GM12864 (cell line): ENCODE results near the gene TNKS1BP1.
"Not testable (repeated sequence)": the region's sequence is repeated elsewhere in the genome, so short reads cannot be mapped to it uniquely, and the experiment has no call there.

Source experiments
- DNase-seq: peaks from one replicate; pipeline ENCODE4 v3.0.0-alpha.2; 2011; ENCODE audit warnings: low read depth
- H3K4me3 ChIP-seq: 2 replicates; pipeline ENCODE4 v1.5.1; 2011; ENCODE audit warnings: mild to moderate bottlenecking, low read depth, low read length, control low read depth
- CTCF ChIP-seq: IDR thresholded peaks from 2 replicates; pipeline ENCODE4 v1.5.1; 2011; ENCODE audit warnings: low read depth, mild to moderate bottlenecking, moderate library complexity, low read length, control low read depth, inconsistent platforms; ENCODE audit errors: missing control alignments

TNKS1BP1 gene

GRCh38 chr11:57340039-57340615, 15.4 kb upstream of the TNKS1BP1 start:
- H3K4me3 ChIP-seq, result no peak overlapping the region
- DNase-seq, result no peak
- TF ChIP-seq CTCF, result no peak

GRCh38 chr11:57339328-57339727, 14.6 kb upstream of the TNKS1BP1 start:
- DNase-seq, result no peak
- TF ChIP-seq CTCF, result no peak
- H3K4me3 ChIP-seq, result no peak overlapping the region

GRCh38 chr11:57338142-57338541, 13.4 kb upstream of the TNKS1BP1 start, which contains the start of gene P2RX3:
P2RX3 (plus strand) TSS chr11:57338352; CDS start chr11:57338551, 199 bp downstream.
- TF ChIP-seq CTCF, result no peak
- DNase-seq, result no peak
- H3K4me3 ChIP-seq, result no peak within 1 kb of the TSS

- not testable (repeated sequence) for H3K4me3 ChIP-seq, DNase-seq
Observed at GRCh38 chr11:57336856-57337255, 12.1 kb upstream of the TNKS1BP1 start.

DNA sequence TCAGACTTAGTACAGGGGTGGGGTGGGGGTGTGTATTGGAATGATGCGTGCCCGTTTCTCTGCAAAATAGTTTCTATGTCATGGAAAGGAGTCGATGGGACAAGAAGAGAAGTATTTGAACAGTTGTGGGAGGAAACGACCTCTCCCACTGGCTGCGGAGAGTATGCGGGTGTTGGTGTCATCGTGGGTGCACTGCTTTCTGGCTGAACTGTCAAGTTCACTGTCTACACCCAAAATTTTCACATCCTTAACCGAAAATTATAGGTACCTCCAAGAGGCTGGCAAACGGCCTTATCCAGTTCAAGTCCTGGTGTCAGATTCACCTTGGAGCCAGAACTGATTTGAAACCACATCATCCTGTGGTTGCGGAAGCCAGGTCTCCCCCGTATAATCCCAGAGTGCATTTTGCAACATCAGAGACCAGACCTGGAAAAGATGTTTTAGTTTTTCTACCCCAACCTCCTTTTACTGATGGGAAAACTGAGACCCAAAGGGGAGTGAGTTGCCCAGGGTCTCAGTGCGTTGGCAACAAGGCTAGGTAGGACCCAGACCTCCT, 11.4 kb upstream of the TNKS1BP1 start:
- TF ChIP-seq CTCF, result no peak
- H3K4me3 ChIP-seq, result peak overlapping the region; percentile 75
- no peak for DNase-seq

- TF ChIP-seq CTCF, result peak; percentile 11
- DNase-seq, result peak; percentile 70
- peak within 1 kb of the TSS; percentile 75 for H3K4me3 ChIP-seq
Observed at GRCh38 chr11:57335343-57336110, 10.8 kb upstream of the TNKS1BP1 start, which contains the start of gene SSRP1. SSRP1 (minus strand) TSS chr11:57335892; CDS start chr11:57335121, 771 bp downstream.

DNA sequence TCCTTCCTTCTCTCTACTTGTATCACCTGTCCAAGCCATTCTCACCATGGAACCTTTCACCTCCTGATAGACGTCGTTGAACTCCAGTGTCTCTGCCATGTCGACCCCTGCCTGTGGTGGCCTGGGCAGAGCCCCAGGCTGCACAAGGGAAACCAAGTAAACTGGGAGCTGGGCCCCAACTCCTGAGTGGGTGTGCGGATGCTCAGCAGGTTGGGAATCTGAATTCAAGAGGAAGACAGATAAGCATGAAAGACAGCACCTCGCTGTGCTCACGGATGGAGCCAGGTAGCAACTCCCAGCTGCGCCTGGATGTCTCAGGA, 10.2 kb upstream of the TNKS1BP1 start:
- no peak for TF ChIP-seq CTCF
- DNase-seq, result no peak
- peak overlapping the region; percentile 75 for H3K4me3 ChIP-seq
